Measurements from ENCODE around the gene TBCD.

TBCD gene

DNA sequence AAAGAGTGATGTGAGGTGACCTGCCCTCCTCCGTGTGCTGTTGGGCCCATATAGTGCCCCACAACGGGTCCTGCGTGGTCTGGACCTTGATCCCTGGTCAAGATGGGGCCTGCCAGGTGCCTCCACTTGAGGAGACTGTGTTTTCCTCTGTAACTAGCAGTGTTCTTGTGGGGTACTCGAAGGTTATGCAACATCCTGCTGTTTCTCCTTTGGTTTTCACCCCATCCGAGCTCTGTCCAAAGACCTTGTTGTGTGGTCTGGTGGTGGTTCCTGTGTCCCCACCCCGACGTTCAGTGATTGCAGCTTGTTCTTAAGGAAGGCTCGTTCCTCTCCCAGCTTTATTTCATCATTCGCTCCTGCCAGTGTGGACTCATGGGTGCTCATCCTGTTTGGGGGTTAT, 126.7 kb downstream of the TBCD start (continued):
- TF ChIP-seq ELK4 (IDR thresholded peaks at IDR 0.05; ENCODE audit: borderline replicate concordance, low read depth, low read length): no peak

GRCh38 chr17:82879241-82879640, 127.4 kb downstream of the TBCD start:
- Histone ChIP-seq H3K4me1 (ENCODE audit: control insufficient read depth, insufficient read depth, low read length) (0 out of 2 replicates have a peak, but pooled peaks cover 3% of the 10 kb centered on the region), H3K4me3 (ENCODE audit: low read depth, low read length) (no peak overlapping the region), H3K9me3 (ENCODE audit: control insufficient read depth, insufficient read depth, low read depth, low read length) (no peaks in the 10 kb centered on the region), H3K36me3 (ENCODE audit: control insufficient read depth in 2 of 2, insufficient read depth in 1 of 2, low read length in 2 of 2) (peaks cover 0 to 11% of the 10 kb centered on the region in 2 experiments; a peak in 1 of 3 replicates), H3K27ac (ENCODE audit: extremely low read depth, low read depth, low read length) (no peak overlapping the region)
- TF ChIP-seq ZNF174 (tag by site-specific recombination; IDR thresholded peaks at IDR 0.05) (no peak), ZNF777 (tag by site-specific recombination; IDR thresholded peaks at IDR 0.05; ENCODE audit: borderline replicate concordance) (no peak), ZNF214 (tag by site-specific recombination; IDR thresholded peaks at IDR 0.05; ENCODE audit: borderline replicate concordance) (no peak), KLF9 (tag by site-specific recombination; IDR thresholded peaks at IDR 0.05; ENCODE audit: low read depth) (no peak)
- TF ChIP-seq, protein P1, sequence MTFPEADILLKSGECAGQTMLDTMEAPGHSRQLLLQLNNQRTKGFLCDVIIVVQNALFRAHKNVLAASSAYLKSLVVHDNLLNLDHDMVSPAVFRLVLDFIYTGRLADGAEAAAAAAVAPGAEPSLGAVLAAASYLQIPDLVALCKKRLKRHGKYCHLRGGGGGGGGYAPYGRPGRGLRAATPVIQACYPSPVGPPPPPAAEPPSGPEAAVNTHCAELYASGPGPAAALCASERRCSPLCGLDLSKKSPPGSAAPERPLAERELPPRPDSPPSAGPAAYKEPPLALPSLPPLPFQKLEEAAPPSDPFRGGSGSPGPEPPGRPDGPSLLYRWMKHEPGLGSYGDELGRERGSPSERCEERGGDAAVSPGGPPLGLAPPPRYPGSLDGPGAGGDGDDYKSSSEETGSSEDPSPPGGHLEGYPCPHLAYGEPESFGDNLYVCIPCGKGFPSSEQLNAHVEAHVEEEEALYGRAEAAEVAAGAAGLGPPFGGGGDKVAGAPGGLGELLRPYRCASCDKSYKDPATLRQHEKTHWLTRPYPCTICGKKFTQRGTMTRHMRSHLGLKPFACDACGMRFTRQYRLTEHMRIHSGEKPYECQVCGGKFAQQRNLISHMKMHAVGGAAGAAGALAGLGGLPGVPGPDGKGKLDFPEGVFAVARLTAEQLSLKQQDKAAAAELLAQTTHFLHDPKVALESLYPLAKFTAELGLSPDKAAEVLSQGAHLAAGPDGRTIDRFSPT (tag by site-specific recombination; IDR thresholded peaks at IDR 0.05): no peak
- POLR2A ChIA-PET: no interaction called here
- CTCF ChIA-PET: interaction anchor here (0.6 to 1.1 kb wide), 3 partner anchors 10 to 35 kb away, joined by 3 to 4 read pairs (median 3); no protein-coding TSS in a partner anchor

GRCh38 chr17:82880620-82881323, 128.9 kb downstream of the TBCD start:
- Histone ChIP-seq H3K27ac (ENCODE audit: extremely low read depth, low read depth, low read length) (no peak overlapping the region), H3K36me3 (ENCODE audit: control insufficient read depth in 2 of 2, insufficient read depth in 1 of 2, low read length in 2 of 2) (peaks cover 0 to 11% of the 10 kb centered on the region in 2 experiments; a peak in 1 of 3 replicates), H3K4me3 (ENCODE audit: low read depth, low read length) (no peak overlapping the region), H3K4me1 (ENCODE audit: control insufficient read depth, insufficient read depth, low read length) (0 out of 2 replicates have a peak, but pooled peaks cover 3% of the 10 kb centered on the region), H3K9me3 (ENCODE audit: control insufficient read depth, insufficient read depth, low read depth, low read length) (no peaks in the 10 kb centered on the region)
- ChIA-PET POLR2A (no interaction called here), CTCF (interaction anchor here (0.8 kb wide), 1 partner anchor 9 kb away, joined by 4 read pairs; no protein-coding TSS in a partner anchor)
- TF ChIP-seq ZSCAN30 (tag by site-specific recombination; IDR thresholded peaks at IDR 0.05) (no peak), ZNF391 (tag by site-specific recombination; IDR thresholded peaks at IDR 0.05; ENCODE audit: borderline replicate concordance, low read depth) (no peak), FEZF1 (tag by site-specific recombination; IDR thresholded peaks at IDR 0.05) (no peak), SALL2 (tag by site-specific recombination; IDR thresholded peaks at IDR 0.05; ENCODE audit: borderline replicate concordance) (no peak), ZBTB17 (tag by site-specific recombination; IDR thresholded peaks at IDR 0.05) (no peak), ZNF777 (tag by site-specific recombination; IDR thresholded peaks at IDR 0.05; ENCODE audit: borderline replicate concordance) (no peak), ZNF76 (tag by site-specific recombination; IDR thresholded peaks at IDR 0.05; ENCODE audit: borderline replicate concordance, low read depth) (no peak), ZNF132 (tag by site-specific recombination; IDR thresholded peaks at IDR 0.05; ENCODE audit: borderline replicate concordance) (no peak)
- TF ChIP-seq, protein P2, sequence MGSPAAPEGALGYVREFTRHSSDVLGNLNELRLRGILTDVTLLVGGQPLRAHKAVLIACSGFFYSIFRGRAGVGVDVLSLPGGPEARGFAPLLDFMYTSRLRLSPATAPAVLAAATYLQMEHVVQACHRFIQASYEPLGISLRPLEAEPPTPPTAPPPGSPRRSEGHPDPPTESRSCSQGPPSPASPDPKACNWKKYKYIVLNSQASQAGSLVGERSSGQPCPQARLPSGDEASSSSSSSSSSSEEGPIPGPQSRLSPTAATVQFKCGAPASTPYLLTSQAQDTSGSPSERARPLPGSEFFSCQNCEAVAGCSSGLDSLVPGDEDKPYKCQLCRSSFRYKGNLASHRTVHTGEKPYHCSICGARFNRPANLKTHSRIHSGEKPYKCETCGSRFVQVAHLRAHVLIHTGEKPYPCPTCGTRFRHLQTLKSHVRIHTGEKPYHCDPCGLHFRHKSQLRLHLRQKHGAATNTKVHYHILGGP (tag by site-specific recombination; IDR thresholded peaks at IDR 0.05): no peak

Data from HEK293 (cell line).